NCI-H69 (cell line): ENCODE results near the gene RNF144B.

ENCODE experiments used
- DNase-seq: peaks from one replicate; lab custom pipeline; 2025; lab: John Stamatoyannopoulos, UW

Gene RNF144B

DNA sequence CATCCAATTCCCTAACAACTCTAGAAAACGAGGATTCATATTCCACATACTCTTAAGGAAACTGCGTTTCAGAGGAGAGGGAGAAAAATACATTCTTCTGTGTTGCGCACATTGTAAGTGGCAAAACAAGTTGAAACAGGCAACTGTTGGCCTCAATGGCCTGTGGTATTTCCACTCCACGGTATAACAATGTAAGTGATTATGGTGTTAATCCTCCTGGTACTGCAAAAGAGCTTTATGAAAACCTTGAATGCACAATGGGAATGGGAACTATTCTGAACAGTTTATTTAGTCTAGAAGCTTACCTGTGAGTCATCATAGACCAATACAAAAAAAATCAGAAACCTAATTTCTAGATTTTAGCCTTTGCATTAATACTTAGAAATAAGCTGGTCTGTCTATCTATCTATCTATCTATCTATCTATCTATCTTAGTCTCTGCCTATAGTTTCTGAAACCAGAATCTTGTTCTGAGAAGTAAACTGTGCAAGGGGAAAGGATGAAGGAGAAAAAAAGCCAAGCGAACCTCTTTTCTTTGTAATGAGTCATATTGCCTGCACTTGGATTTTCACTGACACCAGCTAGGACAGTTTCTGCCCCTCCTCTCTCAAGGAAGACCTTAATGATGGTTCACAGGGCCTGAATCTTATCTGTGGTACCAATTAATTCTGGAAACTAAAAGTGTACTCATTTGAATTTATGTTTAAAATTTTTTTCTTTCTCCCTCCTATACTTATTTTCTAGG, 101.5 kb downstream of the RNF144B start:
- DNase-seq, result no peak

- DNase-seq, result no peak
These were observed 102.2 kb downstream of the RNF144B start for GRCh38 chr6:18489335-18489734.

DNA sequence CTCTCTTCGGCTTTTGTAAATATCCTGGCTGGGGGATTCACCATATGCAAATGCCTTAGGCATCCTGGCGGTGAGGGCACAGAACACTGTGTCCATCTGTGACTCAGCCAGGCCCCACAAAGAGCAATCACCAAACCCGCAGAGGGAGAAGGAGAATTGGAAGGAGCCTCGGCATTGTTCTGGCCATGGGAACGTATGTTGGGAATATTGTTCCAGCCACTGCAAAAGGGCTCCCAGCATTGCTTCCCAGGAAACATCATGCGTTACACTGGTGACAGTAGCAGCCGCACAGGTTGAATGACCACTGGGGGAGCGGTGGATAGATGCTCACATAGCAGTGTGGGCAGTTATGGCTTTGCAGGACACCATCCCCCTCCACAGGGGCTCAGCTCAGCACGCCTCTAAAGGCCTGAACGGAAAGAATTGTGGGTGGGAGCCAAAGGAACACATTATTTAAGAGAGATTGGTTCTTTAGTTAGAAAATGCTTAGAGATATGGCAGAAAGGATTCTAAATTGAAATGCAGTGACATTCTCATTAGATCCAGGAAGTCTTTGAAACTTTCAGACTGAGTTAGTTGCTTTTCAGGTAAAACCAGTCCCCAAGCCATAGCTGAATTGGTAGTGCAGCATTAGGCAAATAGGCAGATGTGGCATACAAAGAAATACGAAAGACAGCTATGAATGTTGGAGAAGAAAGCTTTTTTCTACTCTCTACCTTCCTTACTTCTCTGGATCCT, 104.3 kb downstream of the RNF144B start:
- no peak for DNase-seq

DNA sequence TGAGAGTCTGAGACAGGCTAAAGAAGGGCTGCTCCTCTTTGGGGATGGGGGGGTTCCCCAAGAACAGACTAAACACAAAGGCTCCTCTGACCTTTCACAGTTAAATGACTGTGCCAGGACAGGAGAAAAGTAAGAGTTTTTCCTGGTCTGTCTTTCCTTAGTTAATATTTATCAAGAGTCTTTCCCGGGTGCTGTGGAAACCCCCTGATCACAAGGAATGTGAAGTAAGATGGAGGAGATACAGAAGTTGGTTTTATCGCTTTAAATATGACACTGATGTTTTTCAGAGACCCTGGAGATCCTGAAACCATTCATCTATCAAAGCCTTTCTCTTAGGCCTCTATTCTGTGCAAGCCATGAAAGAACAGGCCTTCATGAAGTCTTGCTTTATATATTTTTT, 105.8 kb downstream of the RNF144B start:
- DNase-seq, result no peak

GRCh38 chr6:18493382-18493891, 106.3 kb downstream of the RNF144B start:
- DNase-seq, result peak; percentile 54

DNA sequence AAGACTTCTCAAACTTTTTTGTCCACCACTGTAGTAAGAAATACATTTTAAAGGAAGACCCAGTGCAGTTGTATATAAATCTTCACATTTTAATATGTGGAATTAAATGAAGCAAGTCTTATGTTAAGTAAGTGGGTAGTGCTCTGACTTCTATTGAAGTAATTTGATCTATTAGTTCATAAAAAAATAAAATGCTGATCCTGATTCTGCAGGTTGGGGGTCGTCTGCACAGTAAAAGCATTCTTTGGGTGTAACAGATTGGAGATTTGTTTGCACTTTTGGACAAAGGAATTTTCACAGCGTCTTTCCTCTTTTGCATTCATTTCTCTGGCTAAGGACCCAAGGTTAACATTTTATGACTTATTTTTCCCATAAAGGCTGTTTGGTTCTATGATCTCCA, 106.8 kb downstream of the RNF144B start:
- no peak for DNase-seq

GRCh38 chr6:18495236-18495635, 108.1 kb downstream of the RNF144B start:
- DNase-seq, result no peak

DNA sequence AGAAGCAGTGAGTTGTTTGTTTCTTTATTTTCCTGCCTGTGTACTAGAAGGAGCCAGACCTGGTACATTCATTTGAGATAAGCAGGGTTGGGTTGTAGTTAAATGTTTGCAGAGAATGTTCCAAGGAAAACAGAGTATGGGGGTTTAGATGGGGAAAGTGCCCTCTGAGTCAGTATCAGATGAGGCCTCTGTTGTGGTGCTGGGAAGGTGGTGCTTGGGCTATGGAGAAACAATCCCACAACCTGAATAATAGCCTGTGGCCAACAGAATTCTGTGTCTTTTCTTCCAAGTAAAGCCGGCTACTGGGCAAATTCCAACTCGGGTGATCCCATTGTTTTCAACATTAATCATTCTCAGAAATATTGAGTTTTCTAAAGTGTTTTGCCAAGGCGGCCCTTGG, 109.3 kb downstream of the RNF144B start:
- no peak for DNase-seq

DNA sequence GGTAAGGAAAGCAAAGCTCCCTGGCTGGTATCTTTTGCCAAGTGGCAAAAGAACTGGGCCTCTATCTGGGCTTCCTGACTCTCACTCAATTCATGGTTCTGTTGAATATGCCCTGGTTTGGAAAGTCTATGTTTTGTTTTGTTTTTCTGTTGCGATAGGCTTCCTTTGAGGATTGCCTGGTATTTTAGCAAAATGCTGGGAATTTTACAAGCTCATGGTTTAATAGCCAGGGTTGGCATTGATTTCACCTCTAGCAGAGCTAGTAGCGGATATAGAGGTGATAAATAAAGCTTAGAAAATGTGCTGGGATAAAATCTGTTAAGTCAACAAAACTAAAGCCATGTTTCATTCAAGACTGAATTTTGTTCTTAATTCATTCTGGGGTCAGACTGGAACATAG, 109.9 kb downstream of the RNF144B start:
- no peak for DNase-seq

DNA sequence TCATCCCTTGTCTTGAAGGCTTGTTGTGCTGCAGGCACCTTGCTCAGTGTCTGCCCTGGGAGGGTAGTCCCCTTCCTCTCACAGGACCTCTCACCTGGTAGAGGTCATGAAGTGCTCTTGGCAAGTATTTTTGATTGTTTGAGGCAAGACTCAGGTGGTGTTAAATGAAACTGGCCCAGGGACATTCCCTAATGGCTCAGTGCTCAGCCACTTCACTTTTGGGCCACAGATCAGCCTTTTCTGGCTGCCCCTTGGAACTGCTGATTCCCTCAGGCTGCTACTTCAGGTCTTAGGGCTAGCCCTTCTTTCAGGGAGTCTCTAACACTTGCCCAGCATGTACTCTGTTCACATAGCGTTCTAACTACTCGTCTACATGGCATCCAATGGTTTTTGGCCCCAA, 111.3 kb downstream of the RNF144B start:
- no peak for DNase-seq

DNA sequence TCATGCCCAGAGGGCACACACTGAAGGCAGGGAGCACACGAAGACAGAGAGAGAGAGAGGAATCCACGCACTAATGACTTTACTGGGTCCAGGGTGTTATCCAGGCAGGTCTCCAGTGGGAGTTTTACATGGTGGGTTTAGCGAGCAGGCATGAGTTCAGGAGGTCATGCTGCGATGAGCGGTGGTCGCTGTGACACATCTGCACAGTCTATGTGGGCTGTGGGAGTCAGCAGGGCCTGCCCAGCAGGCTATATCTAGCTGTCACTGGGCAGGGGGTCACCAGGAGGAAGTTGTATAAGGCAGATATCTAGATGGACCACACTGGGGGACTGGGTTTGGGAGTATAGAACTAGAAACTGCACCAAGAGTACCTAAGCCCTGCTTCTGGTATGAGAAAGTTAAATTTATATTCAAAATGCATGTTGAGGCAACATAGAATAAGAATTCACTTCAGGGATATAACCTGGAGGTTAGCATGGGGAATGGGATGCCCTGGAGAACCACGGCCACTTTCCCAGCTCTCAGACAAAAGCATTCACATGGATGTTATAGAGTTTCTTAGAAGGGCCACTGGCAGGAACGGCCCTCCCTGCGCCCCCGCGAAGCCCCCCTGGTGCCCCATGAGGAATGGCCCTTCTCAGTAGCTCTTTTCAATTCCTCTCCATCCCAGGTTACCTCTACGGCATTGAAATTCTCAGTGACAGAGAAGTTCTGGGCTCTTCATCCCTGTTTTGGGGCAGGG, 113.9 kb downstream of the RNF144B start:
- DNase-seq, result no peak

DNA sequence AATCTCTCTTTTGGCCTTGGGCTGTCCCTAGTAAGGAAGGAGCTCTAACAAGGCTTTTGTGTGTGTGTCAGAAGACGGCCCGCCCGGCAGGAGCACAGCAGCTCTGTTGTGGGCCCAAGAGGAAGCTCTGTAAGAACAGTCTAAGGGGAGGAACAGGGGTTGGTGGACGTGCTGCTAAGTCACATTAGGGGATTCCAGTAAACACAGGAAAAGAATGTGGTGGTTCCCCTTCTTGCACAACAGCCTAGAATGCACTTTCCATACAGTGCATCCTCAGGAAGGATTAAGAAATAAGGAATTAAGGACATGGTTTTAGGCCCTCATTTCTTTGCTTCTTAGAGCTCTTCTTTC, 114.5 kb downstream of the RNF144B start:
- no peak for DNase-seq

- no peak for DNase-seq
These were observed 116.0 kb downstream of the RNF144B start for GRCh38 chr6:18503206-18503592.

- DNase-seq, result peak; percentile 90
These were observed 116.6 kb downstream of the RNF144B start for GRCh38 chr6:18503593-18504231.

- no peak for DNase-seq
These were observed 117.1 kb downstream of the RNF144B start for GRCh38 chr6:18504232-18504596.

- DNase-seq, result peak; percentile 94
These were observed 119.3 kb downstream of the RNF144B start for GRCh38 chr6:18506382-18507017.

- peak; percentile 98 for DNase-seq
These were observed 119.9 kb downstream of the RNF144B start for GRCh38 chr6:18507018-18507415.

- DNase-seq, result peak; percentile 52
These were observed 120.4 kb downstream of the RNF144B start for GRCh38 chr6:18507561-18507960.

- no peak for DNase-seq
These were observed 122.9 kb downstream of the RNF144B start for GRCh38 chr6:18509871-18510643.

- no peak for DNase-seq
These were observed 123.5 kb downstream of the RNF144B start for GRCh38 chr6:18510644-18511033.

GRCh38 chr6:18511211-18511610, 124.1 kb downstream of the RNF144B start:
- DNase-seq, result no peak
